Loucy (cell line): Measurements from ENCODE around the gene FHIT.

Experiments used
- H2AFZ ChIP-seq: fragments of 200-600 bp; sonication (generic); 2 replicates; pipeline ENCODE4 v1.6.0; 2016; ENCODE audit warnings: antibody characterized with exemption, mild to moderate bottlenecking, low read length, moderate library complexity
- H3F3A ChIP-seq: fragments of 200-600 bp; 2 replicates; pipeline ENCODE4 v1.6.0; 2016; ENCODE audit warnings: antibody characterized with exemption, low read depth, mild to moderate bottlenecking
- H3K27me3 ChIP-seq: fragments of 200-600 bp; sonication (generic); 2 replicates; pipeline ENCODE4 v1.6.1; 2014; ENCODE audit warnings: low read length, mild to moderate bottlenecking; ENCODE audit not compliant: insufficient read depth, poor library complexity, severe bottlenecking
- H3K36me3 ChIP-seq: fragments of 200-600 bp; sonication (generic); 2 replicates; pipeline ENCODE4 v1.6.1; 2016; ENCODE audit warnings: low read length; ENCODE audit not compliant: insufficient read depth
- H3K4me1 ChIP-seq: fragments of 200-600 bp; sonication (generic); 2 replicates; pipeline ENCODE4 v1.5.1; 2014; ENCODE audit warnings: low read length, mild to moderate bottlenecking; ENCODE audit not compliant: insufficient read depth, poor library complexity, severe bottlenecking
- H3K4me2 ChIP-seq: fragments of 200-600 bp; sonication (generic); 2 replicates; pipeline ENCODE4 v1.6.0; 2014; ENCODE audit warnings: antibody characterized with exemption, low read length, low read depth, mild to moderate bottlenecking; ENCODE audit not compliant: poor library complexity, severe bottlenecking
- H3K4me3 ChIP-seq: fragments of 200-600 bp; sonication (generic); 2 replicates; pipeline ENCODE4 v1.5.1; 2014; ENCODE audit warnings: low read length, mild to moderate bottlenecking, mixed read lengths; ENCODE audit not compliant: poor library complexity, severe bottlenecking
- H3K79me2 ChIP-seq: fragments of 200-600 bp; sonication (generic); 2 replicates; pipeline ENCODE4 v1.6.1; 2014; ENCODE audit warnings: low read length; ENCODE audit not compliant: insufficient read depth
- H3K9ac ChIP-seq: fragments of 200-600 bp; sonication (generic); 2 replicates; pipeline ENCODE4 v1.6.0; 2014; ENCODE audit warnings: mild to moderate bottlenecking, low read depth, low read length, moderate library complexity; ENCODE audit not compliant: poor library complexity, severe bottlenecking
- H3K9me2 ChIP-seq: fragments of 200-600 bp; sonication (generic); replicated peaks from 2 replicates; pipeline ENCODE4 v1.6.1; 2016; ENCODE audit warnings: low read depth, low read length, mixed read lengths
- H3K9me3 ChIP-seq: fragments of 200-600 bp; sonication (generic); 2 replicates; pipeline ENCODE4 v1.6.1; 2014; ENCODE audit warnings: mild to moderate bottlenecking, antibody characterized with exemption, low read length, low read depth; ENCODE audit not compliant: insufficient read depth
- H4K20me1 ChIP-seq: fragments of 200-600 bp; sonication (generic); 2 replicates; pipeline ENCODE4 v1.6.0; 2014; ENCODE audit warnings: antibody characterized with exemption, low read length, mild to moderate bottlenecking; ENCODE audit not compliant: insufficient read depth, poor library complexity, severe bottlenecking
- CTCF ChIP-seq: fragments of 200-600 bp; sonication (generic); conservative IDR thresholded peaks from 2 replicates; pipeline ENCODE4 v1.5.1; 2014; ENCODE audit warnings: mild to moderate bottlenecking, antibody characterized with exemption, low read length
- EZH2phosphoT487 ChIP-seq: fragments of 200-600 bp; IDR thresholded peaks from 2 replicates; pipeline ENCODE4 v1.6.1; 2018; ENCODE audit warnings: antibody characterized with exemption, mild to moderate bottlenecking, moderate library complexity, borderline replicate concordance

FHIT gene

DNA sequence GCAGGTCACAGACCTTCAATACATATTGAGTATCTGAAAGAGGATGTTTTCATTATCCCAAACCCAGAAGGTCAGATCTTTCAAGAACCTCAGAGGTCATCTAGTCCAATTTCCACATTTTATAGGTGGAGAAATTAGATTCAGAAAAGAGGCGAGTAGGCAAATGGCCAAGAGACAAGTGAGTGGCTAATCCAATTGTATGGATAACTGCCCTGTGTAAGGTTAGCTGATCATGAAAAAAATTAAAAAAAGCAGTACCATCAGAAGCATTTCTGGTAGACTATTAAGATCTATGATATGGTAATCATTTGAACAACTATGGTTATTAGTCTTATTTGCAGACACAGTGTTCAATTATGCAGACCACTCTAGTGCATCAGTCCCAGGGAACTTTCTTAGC is 1540.7 kb downstream of the FHIT start:
- H3K9ac ChIP-seq: peak overlapping the region; percentile 45
- H3K36me3 ChIP-seq: no peaks in the 10 kb centered on the region
- no peaks in the 10 kb centered on the region for H3K9me3 ChIP-seq

GRCh38 chr3:59709702-59710553 is 1541.3 kb downstream of the FHIT start:
- H3K79me2 ChIP-seq: no peaks in the 10 kb centered on the region
- H3K27me3 ChIP-seq: no peaks in the 10 kb centered on the region
- peaks cover 51% of the 10 kb centered on the region for H3K4me1 ChIP-seq
- H3K9ac ChIP-seq: peak overlapping the region; percentile 45
- TF ChIP-seq CTCF (no peak), EZH2phosphoT487 (no peak)
- H3K4me2 ChIP-seq: peak overlapping the region; percentile 74
- no peaks in the 10 kb centered on the region for H4K20me1 ChIP-seq
- H3K9me3 ChIP-seq: no peaks in the 10 kb centered on the region
- H2AFZ ChIP-seq: 0 out of 2 replicates have a peak overlapping the region, but pooled peaks have one; percentile 3
- no peaks in the 10 kb centered on the region for H3K9me2 ChIP-seq
- H3K36me3 ChIP-seq: no peaks in the 10 kb centered on the region
- H3F3A ChIP-seq: no peaks in the 10 kb centered on the region
- H3K4me3 ChIP-seq: peak overlapping the region; percentile 58

More for the DNA sequence above, 1540.7 kb downstream of the FHIT start:
- Histone ChIP-seq H2AFZ (no peak overlapping the region), H3K79me2 (no peaks in the 10 kb centered on the region), H4K20me1 (no peaks in the 10 kb centered on the region), H3K9me2 (no peaks in the 10 kb centered on the region), H3K4me1 (peaks cover 51% of the 10 kb centered on the region), H3K4me3 (peak overlapping the region; percentile 58), H3F3A (no peaks in the 10 kb centered on the region), H3K27me3 (no peaks in the 10 kb centered on the region), H3K4me2 (peak overlapping the region; percentile 74)
- no peak for TF ChIP-seq CTCF
- TF ChIP-seq EZH2phosphoT487: no peak

GRCh38 chr3:59708202-59708601 is 1543.0 kb downstream of the FHIT start:
- H3K9me2 ChIP-seq: no peaks in the 10 kb centered on the region
- no peak overlapping the region for H3K4me3 ChIP-seq
- no peak overlapping the region for H2AFZ ChIP-seq
- H3K79me2 ChIP-seq: no peaks in the 10 kb centered on the region
- H3F3A ChIP-seq: no peaks in the 10 kb centered on the region
- no peaks in the 10 kb centered on the region for H3K9me3 ChIP-seq
- H3K36me3 ChIP-seq: no peaks in the 10 kb centered on the region
- H3K9ac ChIP-seq: no peak overlapping the region
- H4K20me1 ChIP-seq: no peaks in the 10 kb centered on the region
- TF ChIP-seq CTCF (no peak), EZH2phosphoT487 (no peak)
- H3K4me1 ChIP-seq: peaks cover 51% of the 10 kb centered on the region
- H3K27me3 ChIP-seq: no peaks in the 10 kb centered on the region
- H3K4me2 ChIP-seq: no peak overlapping the region
